ENCODE data around the gene RASGRF1.

DNA sequence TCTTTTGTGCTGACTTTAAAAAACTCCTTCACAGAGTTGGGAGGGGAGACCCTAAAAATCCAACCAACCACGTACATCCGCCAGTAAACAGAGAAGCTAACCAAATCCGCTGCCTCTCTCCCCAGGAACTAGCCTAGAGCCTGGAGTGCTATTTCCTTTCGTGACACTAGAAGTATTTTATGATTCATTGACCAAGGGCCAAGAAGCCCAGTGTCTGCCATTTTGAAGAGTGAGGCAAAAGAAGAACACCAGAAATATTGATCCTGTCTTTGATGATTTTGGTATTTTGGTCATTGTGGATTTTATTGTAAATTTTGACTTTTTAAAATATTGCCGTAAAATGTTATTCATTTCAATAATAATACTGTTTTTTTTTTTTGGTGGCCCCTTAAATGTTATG, 135.2 kb downstream of the RASGRF1 start:
- TF ChIP-seq, protein P1, sequence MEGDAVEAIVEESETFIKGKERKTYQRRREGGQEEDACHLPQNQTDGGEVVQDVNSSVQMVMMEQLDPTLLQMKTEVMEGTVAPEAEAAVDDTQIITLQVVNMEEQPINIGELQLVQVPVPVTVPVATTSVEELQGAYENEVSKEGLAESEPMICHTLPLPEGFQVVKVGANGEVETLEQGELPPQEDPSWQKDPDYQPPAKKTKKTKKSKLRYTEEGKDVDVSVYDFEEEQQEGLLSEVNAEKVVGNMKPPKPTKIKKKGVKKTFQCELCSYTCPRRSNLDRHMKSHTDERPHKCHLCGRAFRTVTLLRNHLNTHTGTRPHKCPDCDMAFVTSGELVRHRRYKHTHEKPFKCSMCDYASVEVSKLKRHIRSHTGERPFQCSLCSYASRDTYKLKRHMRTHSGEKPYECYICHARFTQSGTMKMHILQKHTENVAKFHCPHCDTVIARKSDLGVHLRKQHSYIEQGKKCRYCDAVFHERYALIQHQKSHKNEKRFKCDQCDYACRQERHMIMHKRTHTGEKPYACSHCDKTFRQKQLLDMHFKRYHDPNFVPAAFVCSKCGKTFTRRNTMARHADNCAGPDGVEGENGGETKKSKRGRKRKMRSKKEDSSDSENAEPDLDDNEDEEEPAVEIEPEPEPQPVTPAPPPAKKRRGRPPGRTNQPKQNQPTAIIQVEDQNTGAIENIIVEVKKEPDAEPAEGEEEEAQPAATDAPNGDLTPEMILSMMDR (IDR thresholded peaks at IDR 0.05), result no peak
- no peak for TF ChIP-seq EZH2 (IDR thresholded peaks at IDR 0.05; ENCODE audit: borderline replicate concordance, insufficient read depth, low read depth, low read length, poor library complexity, severe bottlenecking)

Data from B cell (primary cell).